Umbilical cord (tissue), 2 donors: Measurements from ENCODE around the gene ARF6. TPM values are rescaled to one million over a fixed set of nuclear protein-coding genes. Genes with fewer than 3 reads are reported as not detected.

Source experiments
- DNase-seq: peaks from one replicate; pipeline ENCODE4 v3.0.0-alpha.2; 2015; ENCODE audit warnings: low spot score
- total RNA-seq: library from RNA; depleted of rRNA; stranded (reverse); fragments of >200 nt; gene quantifications from one replicate; pipeline ENCODE4 v1.2.3, GENCODE V29; 2014; ENCODE audit warnings: low replicate concordance; ENCODE audit not compliant: insufficient read depth

The ARF6 gene
- total RNA-seq, 1 donor from 2014 or later = 36.6 TPM

DNA sequence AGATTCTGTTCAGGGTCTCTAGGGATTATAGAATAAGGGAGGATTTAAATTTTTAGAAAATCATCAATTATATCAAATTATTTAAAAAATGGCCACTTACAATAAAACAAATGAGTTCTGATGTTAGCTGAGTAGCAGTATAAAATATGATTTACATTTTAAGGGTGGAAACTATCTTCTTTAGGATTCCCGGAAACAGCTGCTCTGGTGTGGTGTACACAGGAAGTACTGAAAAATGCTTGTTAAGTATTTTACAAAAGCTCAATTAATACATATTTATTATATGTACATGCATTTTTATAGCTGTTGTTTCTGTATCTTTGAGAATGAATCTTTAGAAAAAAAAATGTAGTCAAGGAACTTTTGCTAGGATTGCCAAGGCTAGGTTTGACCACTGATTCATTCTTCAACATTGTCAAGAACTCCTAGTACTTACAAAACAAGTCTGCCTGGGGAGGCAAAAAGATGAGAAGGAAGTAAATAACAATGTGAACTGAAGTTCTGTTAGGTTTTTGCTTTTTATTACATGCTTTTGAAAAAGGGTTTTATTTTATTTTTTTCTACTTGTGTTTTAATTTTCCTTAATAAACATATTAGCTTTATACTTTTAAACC is 48.0 kb downstream of the ARF6 start:
- DNase-seq = peak; percentile 30

GRCh38 chr14:49942090-49942489 is 49.2 kb downstream of the ARF6 start:
- DNase-seq = no peak

DNA sequence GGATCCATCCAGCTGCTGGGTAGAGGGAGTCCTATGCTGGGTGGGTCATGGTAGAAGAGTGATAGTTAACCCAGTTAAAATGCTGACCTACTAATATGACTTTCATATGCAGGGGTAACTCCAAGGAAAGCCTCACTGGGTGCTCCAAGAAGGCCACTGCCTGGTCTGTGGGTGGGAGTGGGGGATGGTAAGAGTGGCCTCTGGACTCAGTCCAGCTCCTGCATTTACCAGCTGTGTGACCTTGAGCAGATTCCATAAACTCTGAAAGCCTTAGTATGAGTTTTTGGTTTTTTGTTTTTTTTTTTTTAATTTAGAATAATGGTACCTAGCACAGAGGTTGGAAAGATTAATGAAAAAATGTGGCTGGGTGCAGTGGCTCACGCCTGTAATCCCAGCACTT is 51.6 kb downstream of the ARF6 start:
- no peak for DNase-seq

- DNase-seq = no peak
Measured at GRCh38 chr14:49945448-49946319, 52.8 kb downstream of the ARF6 start.

Other genes starting within 250 kb of the ARF6 start
- gene POLE2, start 204.9 kb upstream of the ARF6 start, total RNA-seq = 43.1 TPM
- gene KLHDC1, start 200.0 kb upstream of the ARF6 start, total RNA-seq = 36.8 TPM
- gene KLHDC2, start 124.9 kb upstream of the ARF6 start, total RNA-seq = 53.2 TPM
- 102 TPM for gene NEMF, start 40.3 kb upstream of the ARF6 start, total RNA-seq
- gene VCPKMT, start 223.5 kb downstream of the ARF6 start, total RNA-seq = 6.0 TPM